WTC11 (cell line): ENCODE data around the gene PCNX4.

Experiments used
- ATF1 ChIP-seq: sonication (generic); formaldehyde crosslinking; IDR thresholded peaks from 2 replicates; pipeline ENCODE4 v1.8.1; 2023; ENCODE audit warnings: mild to moderate bottlenecking, moderate library complexity, missing genetic modification reagents
- FOXJ3 ChIP-seq: sonication (generic); formaldehyde crosslinking; IDR thresholded peaks from 2 replicates; pipeline ENCODE4 v1.9.0; 2021; ENCODE audit warnings: missing genetic modification reagents, mild to moderate bottlenecking, borderline replicate concordance
- FOXK1 ChIP-seq: sonication (generic); formaldehyde crosslinking; IDR thresholded peaks from 2 replicates; pipeline ENCODE4 v1.8.0; 2022; ENCODE audit warnings: mild to moderate bottlenecking, moderate library complexity, missing genetic modification reagents
- IRF2 ChIP-seq: sonication (generic); formaldehyde crosslinking; IDR thresholded peaks from 2 replicates; pipeline ENCODE4 v1.8.0; 2022; ENCODE audit warnings: low read depth, missing genetic modification reagents, borderline replicate concordance
- NFE2L1 ChIP-seq: sonication (generic); formaldehyde crosslinking; IDR thresholded peaks from 2 replicates; pipeline ENCODE4 v1.8.1; 2023; ENCODE audit warnings: missing genetic modification reagents
- NR3C1 ChIP-seq: sonication (generic); formaldehyde crosslinking; conservative IDR thresholded peaks from 2 replicates; pipeline ENCODE4 v1.8.1; 2023; ENCODE audit warnings: low read depth, mild to moderate bottlenecking, missing genetic modification reagents
- RELA ChIP-seq: sonication (generic); formaldehyde crosslinking; IDR thresholded peaks from 2 replicates; pipeline ENCODE4 v1.8.1; 2022; ENCODE audit warnings: missing genetic modification reagents, mild to moderate bottlenecking, borderline replicate concordance
- SP1 ChIP-seq: sonication (generic); formaldehyde crosslinking; conservative IDR thresholded peaks from 2 replicates; pipeline ENCODE4 v1.8.1; 2022; ENCODE audit warnings: missing genetic modification reagents
- TEAD4 ChIP-seq: sonication (generic); formaldehyde crosslinking; IDR thresholded peaks from 2 replicates; pipeline ENCODE4 v1.8.0; 2022; ENCODE audit warnings: mild to moderate bottlenecking, missing genetic modification reagents
- TF ChIP-seq, protein P1 (sequence below): fragments of 200-600 bp; IDR thresholded peaks from 2 replicates; pipeline ENCODE4 v1.8.0; 2022; ENCODE audit warnings: antibody characterized with exemption
- TF ChIP-seq, protein P2 (sequence below): sonication (generic); formaldehyde crosslinking; IDR thresholded peaks from 2 replicates; pipeline ENCODE4 v1.8.1; 2022; ENCODE audit warnings: mild to moderate bottlenecking, moderate library complexity, missing genetic modification reagents

DNA sequence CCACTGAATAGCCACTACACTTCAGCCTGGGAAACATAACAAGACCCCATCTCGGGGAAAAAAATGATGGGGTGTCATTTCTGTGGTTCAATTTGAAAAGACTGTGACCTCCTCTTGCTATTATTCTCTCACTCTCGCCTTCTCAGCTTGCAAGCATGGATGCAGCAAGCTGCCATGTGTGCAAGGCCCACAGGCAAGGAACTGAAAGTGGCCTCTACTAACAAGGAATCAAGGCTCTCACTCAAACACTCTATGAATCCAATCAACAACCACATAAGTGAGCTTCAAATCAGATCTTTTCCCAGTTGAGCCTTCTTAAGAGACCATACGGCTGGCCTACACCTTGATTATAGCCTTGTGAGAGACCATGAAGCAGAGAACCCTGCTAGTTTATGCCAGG lies 91.4 kb downstream of the PCNX4 start:
- TF ChIP-seq, protein P1, sequence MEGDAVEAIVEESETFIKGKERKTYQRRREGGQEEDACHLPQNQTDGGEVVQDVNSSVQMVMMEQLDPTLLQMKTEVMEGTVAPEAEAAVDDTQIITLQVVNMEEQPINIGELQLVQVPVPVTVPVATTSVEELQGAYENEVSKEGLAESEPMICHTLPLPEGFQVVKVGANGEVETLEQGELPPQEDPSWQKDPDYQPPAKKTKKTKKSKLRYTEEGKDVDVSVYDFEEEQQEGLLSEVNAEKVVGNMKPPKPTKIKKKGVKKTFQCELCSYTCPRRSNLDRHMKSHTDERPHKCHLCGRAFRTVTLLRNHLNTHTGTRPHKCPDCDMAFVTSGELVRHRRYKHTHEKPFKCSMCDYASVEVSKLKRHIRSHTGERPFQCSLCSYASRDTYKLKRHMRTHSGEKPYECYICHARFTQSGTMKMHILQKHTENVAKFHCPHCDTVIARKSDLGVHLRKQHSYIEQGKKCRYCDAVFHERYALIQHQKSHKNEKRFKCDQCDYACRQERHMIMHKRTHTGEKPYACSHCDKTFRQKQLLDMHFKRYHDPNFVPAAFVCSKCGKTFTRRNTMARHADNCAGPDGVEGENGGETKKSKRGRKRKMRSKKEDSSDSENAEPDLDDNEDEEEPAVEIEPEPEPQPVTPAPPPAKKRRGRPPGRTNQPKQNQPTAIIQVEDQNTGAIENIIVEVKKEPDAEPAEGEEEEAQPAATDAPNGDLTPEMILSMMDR: no peak
- no peak for TF ChIP-seq SP1 (CRISPR knock-in tag)
- TF ChIP-seq ATF1 (CRISPR knock-in tag): no peak
- no peak for TF ChIP-seq FOXK1 (CRISPR knock-in tag)
- no peak for TF ChIP-seq FOXJ3
- TF ChIP-seq RELA (CRISPR knock-in tag): no peak
- TF ChIP-seq, protein P2, sequence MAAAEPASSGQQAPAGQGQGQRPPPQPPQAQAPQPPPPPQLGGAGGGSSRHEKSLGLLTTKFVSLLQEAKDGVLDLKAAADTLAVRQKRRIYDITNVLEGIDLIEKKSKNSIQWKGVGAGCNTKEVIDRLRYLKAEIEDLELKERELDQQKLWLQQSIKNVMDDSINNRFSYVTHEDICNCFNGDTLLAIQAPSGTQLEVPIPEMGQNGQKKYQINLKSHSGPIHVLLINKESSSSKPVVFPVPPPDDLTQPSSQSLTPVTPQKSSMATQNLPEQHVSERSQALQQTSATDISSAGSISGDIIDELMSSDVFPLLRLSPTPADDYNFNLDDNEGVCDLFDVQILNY (CRISPR knock-in tag): no peak
- TF ChIP-seq TEAD4: no peak
- TF ChIP-seq IRF2 (CRISPR knock-in tag): no peak
- TF ChIP-seq NFE2L1 (CRISPR knock-in tag): no peak
- TF ChIP-seq NR3C1 (CRISPR knock-in tag): no peak
